Memory B cell (primary cell): Measurements from ENCODE around the gene AGRN.
"Not testable (repeated sequence)": the region's sequence is repeated elsewhere in the genome, so short reads cannot be mapped to it uniquely, and the experiment has no call there.

ENCODE experiments used
- ATAC-seq: fragments of 150-1000 bp; cut with Tn5 transposase; 2 replicates; pipeline ENCODE4 v1.10.0; 2021; ENCODE audit warnings: low read depth, mild to moderate bottlenecking, moderate library complexity
- DNase-seq, 2 donors: peaks; one replicate each; pipeline ENCODE4 v3.0.0; 2022; ENCODE audit warnings: low spot score in 2 of 2
- H3K27ac Mint-ChIP-seq: one replicate; pipeline ENCODE4 v1.8.0; 2022; ENCODE audit warnings: mild to moderate bottlenecking, moderate library complexity, mixed read lengths
- H3K27me3 Mint-ChIP-seq: one replicate; pipeline ENCODE4 v1.8.0; 2022; ENCODE audit warnings: mixed read lengths
- H3K36me3 Mint-ChIP-seq: one replicate; pipeline ENCODE4 v1.8.0; 2022; ENCODE audit warnings: mild to moderate bottlenecking, mixed read lengths
- H3K4me1 Mint-ChIP-seq: one replicate; pipeline ENCODE4 v1.8.0; 2022; ENCODE audit warnings: mixed read lengths
- H3K4me3 Mint-ChIP-seq: one replicate; pipeline ENCODE4 v1.8.0; 2022; ENCODE audit warnings: mild to moderate bottlenecking, moderate library complexity, mixed read lengths
- H3K9me3 Mint-ChIP-seq: one replicate; pipeline ENCODE4 v1.8.0; 2022; ENCODE audit warnings: mixed read lengths

AGRN gene

DNA sequence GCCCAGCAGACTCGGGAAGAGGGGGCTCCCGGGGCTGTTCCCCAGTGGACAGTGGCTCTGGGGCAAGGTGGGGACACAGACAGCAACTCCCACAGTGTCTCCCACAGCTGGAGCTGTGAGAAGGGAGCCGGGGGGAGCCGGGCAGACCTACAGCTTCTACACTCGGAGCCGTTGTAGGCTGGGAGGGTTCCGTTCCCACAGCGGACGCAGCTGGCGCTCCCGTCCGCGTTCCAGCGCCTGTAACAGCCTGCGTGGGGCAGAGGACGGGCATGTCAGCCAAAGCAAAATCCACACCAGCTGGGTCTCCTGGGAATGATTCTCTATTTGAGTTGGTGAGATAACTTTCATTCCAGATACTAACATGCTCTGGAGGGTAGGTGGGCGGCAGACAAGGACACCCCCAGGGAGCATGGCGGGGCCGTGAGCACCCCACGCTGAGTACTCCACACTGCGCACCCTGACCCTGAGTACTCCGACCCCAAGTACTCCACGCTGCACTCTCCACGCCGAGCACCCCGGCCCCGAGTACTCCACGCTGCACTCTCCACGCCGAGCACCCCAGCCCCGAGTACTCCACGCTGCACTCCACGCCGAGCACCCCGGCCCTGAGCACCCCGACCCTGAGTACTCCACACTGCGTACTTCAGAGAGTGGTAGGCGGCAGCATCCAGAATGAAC is 67.6 kb downstream of the AGRN start:
- Mint-ChIP-seq H3K27ac (no peak overlapping the region), H3K4me1 (peaks cover 5% of the 10 kb centered on the region), H3K4me3 (no peak overlapping the region), H3K9me3 (no peaks in the 10 kb centered on the region), H3K27me3 (no peaks in the 10 kb centered on the region), H3K36me3 (peaks cover 1% of the 10 kb centered on the region)
- DNase-seq (no peak), ATAC-seq (no peak)

GRCh38 chr1:1088029-1088800 is 68.3 kb downstream of the AGRN start:
- no peaks in the 10 kb centered on the region for H3K9me3 Mint-ChIP-seq
- no peak overlapping the region for H3K4me3 Mint-ChIP-seq
- DNase-seq = no peak
- H3K4me1 Mint-ChIP-seq = peaks cover 10% of the 10 kb centered on the region
- H3K27ac Mint-ChIP-seq = no peak overlapping the region
- no peak for ATAC-seq
- no peaks in the 10 kb centered on the region for H3K27me3 Mint-ChIP-seq
- H3K36me3 Mint-ChIP-seq = peaks cover 1% of the 10 kb centered on the region

GRCh38 chr1:1088801-1089680 is 69.1 kb downstream of the AGRN start:
- Mint-ChIP-seq H3K4me3 (no peak overlapping the region), H3K9me3 (no peaks in the 10 kb centered on the region), H3K4me1 (peaks cover 14% of the 10 kb centered on the region), H3K27me3 (no peaks in the 10 kb centered on the region), H3K36me3 (peaks cover 1% of the 10 kb centered on the region), H3K27ac (no peak overlapping the region)
- DNase-seq (no peak), ATAC-seq (no peak)

DNA sequence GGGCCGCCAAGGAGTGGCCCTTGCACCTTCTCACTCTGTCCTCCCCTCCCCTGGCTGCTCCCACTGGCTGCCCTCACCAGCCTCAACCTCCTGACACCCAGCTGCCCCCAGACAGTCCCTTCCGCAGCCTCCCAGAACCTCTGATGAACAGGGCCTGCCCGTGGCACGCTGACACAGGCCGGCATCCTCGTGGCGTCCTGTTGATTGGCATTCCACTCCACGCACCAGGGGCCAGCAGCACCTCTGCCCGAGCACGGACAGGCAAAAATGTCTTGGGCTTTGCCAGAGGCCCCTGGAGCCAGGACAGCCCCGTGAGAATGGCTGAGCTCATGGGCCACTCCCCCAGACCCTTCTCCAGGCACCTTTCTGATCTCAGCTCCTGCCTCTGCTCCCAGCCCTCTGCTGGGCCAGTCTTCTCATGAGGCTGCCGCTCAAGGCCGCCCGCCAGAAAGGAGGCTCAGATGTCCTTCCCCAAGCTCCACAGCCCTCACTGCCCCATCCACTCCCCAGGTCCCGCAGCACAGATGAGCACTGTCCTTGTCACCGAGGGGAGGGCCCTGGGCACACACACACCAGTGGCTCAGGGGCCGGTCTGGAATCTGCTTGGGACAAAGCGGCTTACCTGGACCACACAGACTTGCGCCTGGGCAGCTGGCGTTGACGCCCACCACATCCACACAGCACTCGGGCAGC is 70.0 kb downstream of the AGRN start:
- peaks cover 1% of the 10 kb centered on the region for H3K36me3 Mint-ChIP-seq
- no peak overlapping the region for H3K27ac Mint-ChIP-seq
- no peaks in the 10 kb centered on the region for H3K9me3 Mint-ChIP-seq
- peaks cover 14% of the 10 kb centered on the region for H3K4me1 Mint-ChIP-seq
- no peak for DNase-seq
- H3K27me3 Mint-ChIP-seq = no peaks in the 10 kb centered on the region
- H3K4me3 Mint-ChIP-seq = no peak overlapping the region
- ATAC-seq = no peak

DNA sequence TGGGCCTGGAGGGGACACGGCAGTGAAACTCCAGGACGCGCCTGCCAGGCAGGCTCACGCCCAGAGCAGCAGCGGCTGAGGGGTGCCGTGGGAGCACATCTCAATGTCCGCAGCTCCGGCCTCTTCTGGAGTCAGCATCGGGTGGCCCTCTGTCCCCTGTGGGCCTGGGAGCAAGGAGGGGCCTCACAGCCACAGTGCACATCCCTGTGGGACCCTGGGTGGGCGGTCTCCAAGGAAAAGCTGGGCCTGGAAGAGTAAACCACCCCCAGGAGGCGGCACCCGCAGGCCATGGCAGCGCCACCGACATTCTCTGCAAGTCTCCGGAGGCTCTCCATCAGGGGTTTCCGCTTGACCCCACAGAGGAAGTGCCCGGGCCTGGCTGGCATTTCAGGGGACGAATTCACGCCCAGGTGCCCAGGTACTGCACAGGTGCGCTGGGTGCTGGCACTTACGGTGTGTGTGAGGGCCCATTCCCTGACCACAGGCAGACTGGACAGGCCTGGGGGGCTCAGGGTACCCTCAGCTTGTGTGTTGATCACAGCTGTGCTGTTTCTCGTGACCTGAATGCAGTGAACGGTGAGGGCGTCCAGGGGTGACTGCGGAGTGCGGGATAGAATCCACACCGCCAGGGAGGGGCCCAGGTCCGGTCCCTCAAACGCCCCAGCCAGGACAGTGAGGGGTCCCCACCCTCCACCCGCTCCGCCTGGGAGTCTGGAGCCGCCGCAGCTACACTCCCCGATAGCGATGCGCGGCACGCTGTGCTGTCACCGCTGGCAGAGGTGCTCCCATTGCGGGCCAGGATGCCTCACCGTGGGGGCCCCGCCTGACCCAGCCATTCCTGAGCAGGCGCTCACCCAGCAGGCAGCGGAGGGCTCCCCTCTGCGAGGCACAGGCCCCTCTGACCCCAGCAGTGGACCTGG is 70.8 kb downstream of the AGRN start:
- no peaks in the 10 kb centered on the region for H3K27me3 Mint-ChIP-seq
- ATAC-seq (no peak), DNase-seq (no peak)
- no peak overlapping the region for H3K4me3 Mint-ChIP-seq
- H3K27ac Mint-ChIP-seq = no peak overlapping the region
- H3K36me3 Mint-ChIP-seq = peaks cover 1% of the 10 kb centered on the region
- H3K4me1 Mint-ChIP-seq = peaks cover 14% of the 10 kb centered on the region
- H3K9me3 Mint-ChIP-seq = no peaks in the 10 kb centered on the region

- no peak for DNase-seq
- H3K4me3 Mint-ChIP-seq = no peak overlapping the region
- H3K27ac Mint-ChIP-seq = no peak overlapping the region
- no peaks in the 10 kb centered on the region for H3K27me3 Mint-ChIP-seq
- ATAC-seq = no peak
- peaks cover 14% of the 10 kb centered on the region for H3K4me1 Mint-ChIP-seq
- H3K36me3 Mint-ChIP-seq = peaks cover 1% of the 10 kb centered on the region
- no peaks in the 10 kb centered on the region for H3K9me3 Mint-ChIP-seq
Observed at GRCh38 chr1:1091344-1092148, 71.6 kb downstream of the AGRN start.

- Mint-ChIP-seq H3K9me3 (no peaks in the 10 kb centered on the region), H3K27me3 (no peaks in the 10 kb centered on the region), H3K4me3 (no peak overlapping the region), H3K4me1 (peaks cover 14% of the 10 kb centered on the region), H3K27ac (peak overlapping the region; percentile 91), H3K36me3 (peaks cover 1% of the 10 kb centered on the region)
- ATAC-seq (no peak), DNase-seq (no peak)
Observed at GRCh38 chr1:1092149-1092855, 72.4 kb downstream of the AGRN start.

DNA sequence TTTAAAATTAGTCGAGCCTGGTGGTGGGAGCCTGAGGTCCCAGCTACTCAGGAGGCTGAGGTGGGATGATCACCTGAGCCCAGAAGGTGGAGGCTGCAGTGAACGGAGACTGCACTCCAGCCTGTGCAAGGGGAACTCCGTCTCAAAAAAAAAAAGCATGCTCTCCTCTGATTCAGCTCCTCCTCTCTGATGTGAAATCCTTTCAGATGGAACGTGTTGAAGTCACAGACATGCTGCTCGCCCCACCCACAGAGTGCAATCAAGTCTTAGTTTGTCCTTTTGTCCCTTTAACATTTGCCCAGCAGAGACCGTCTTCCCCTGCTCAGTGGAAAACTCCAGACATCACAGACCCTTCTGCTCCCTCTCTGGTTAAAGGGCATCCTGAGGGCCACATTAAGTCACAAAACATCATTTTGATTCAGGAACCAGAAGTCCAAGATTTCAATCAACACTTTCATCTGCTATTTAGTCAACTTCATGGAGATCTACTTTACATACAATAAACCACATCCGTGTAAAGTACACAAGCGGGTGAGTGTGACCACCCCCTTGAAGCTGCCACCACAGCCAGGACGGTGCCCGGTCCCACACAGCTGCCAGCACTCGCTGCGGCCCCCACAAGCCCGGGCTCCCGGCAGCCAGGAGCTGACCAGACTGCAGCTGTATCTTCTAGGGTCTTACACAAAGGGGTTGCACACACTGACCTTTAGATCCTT is 73.1 kb downstream of the AGRN start:
- Mint-ChIP-seq H3K36me3 (peaks cover 1% of the 10 kb centered on the region), H3K4me1 (peaks cover 16% of the 10 kb centered on the region), H3K27me3 (no peaks in the 10 kb centered on the region), H3K27ac (peak overlapping the region; percentile 91), H3K9me3 (no peaks in the 10 kb centered on the region), H3K4me3 (peak overlapping the region; percentile 76)
- DNase-seq (no peak), ATAC-seq (peak; percentile 94)

- no peaks in the 10 kb centered on the region for H3K9me3 Mint-ChIP-seq
- peaks cover 13% of the 10 kb centered on the region for H3K4me1 Mint-ChIP-seq
- peak overlapping the region; percentile 91 for H3K27ac Mint-ChIP-seq
- ATAC-seq (no peak), DNase-seq (no peak)
- no peaks in the 10 kb centered on the region for H3K27me3 Mint-ChIP-seq
- peak overlapping the region; percentile 76 for H3K4me3 Mint-ChIP-seq
- H3K36me3 Mint-ChIP-seq = no peaks in the 10 kb centered on the region
Observed at GRCh38 chr1:1093610-1093943, 73.7 kb downstream of the AGRN start.

DNA sequence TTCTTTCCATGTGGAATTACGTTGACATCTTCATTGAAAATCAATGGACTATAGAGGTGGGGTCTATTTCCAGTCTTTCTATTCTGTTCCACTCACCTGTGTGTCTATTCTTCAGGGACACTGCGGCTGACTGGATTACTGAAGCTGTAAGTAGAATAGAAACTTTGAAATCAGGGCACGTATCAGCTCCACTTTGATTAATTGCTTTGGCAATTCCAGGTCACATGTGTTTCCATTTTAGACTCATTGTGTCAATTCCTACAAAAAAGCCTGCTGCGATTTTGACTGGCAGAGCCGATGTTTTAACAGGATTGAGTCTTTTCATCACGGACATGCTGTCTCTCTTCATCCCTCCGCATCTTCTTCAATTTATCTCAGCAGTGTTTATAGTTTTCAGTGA is 75.1 kb downstream of the AGRN start:
- H3K4me3 Mint-ChIP-seq = no peak overlapping the region
- H3K4me1 Mint-ChIP-seq = peaks cover 13% of the 10 kb centered on the region
- DNase-seq = no peak
- no peaks in the 10 kb centered on the region for H3K27me3 Mint-ChIP-seq
- peaks cover 4% of the 10 kb centered on the region for H3K9me3 Mint-ChIP-seq
- no peak overlapping the region for H3K27ac Mint-ChIP-seq
- ATAC-seq = no peak
- H3K36me3 Mint-ChIP-seq = peaks cover 7% of the 10 kb centered on the region

GRCh38 chr1:1096136-1096535 is 76.2 kb downstream of the AGRN start:
- not testable (repeated sequence) for H3K36me3 Mint-ChIP-seq, H3K4me3 Mint-ChIP-seq, H3K27ac Mint-ChIP-seq, H3K9me3 Mint-ChIP-seq, ATAC-seq, H3K27me3 Mint-ChIP-seq, DNase-seq
- H3K4me1 Mint-ChIP-seq = peaks cover 13% of the 10 kb centered on the region
